ENCODE measurements around the gene LTBP1.

GRCh38 chr2:33337385-33337960 lies 390.7 kb downstream of the LTBP1 start:
- TF ChIP-seq CHD2 (IDR thresholded peaks at IDR 0.05; ENCODE audit: low read length, partially characterized antibody) (no peak), POLR2A (IDR thresholded peaks at IDR 0.05; ENCODE audit: low read length) (no peak), EHMT2 (IDR thresholded peaks at IDR 0.05; ENCODE audit: low read depth) (no peak), RFX5 (IDR thresholded peaks at IDR 0.05) (no peak), CTCF (IDR thresholded peaks at IDR 0.05) (no peak), SREBF2 (IDR thresholded peaks at IDR 0.05) (no peak), HEYL (CRISPR knock-in tag; IDR thresholded peaks at IDR 0.05) (no peak), REST (IDR thresholded peaks at IDR 0.05) (no peak), RAD21 (conservative IDR thresholded peaks at IDR 0.05 in 1 of 2, IDR thresholded peaks at IDR 0.05 in 1 of 2) (no peak), JUN (IDR thresholded peaks at IDR 0.05) (no peak), NR3C1 (IDR thresholded peaks at IDR 0.05) (no peak), EP300 (IDR thresholded peaks at IDR 0.05) (no peak)
- TF ChIP-seq, protein P1, sequence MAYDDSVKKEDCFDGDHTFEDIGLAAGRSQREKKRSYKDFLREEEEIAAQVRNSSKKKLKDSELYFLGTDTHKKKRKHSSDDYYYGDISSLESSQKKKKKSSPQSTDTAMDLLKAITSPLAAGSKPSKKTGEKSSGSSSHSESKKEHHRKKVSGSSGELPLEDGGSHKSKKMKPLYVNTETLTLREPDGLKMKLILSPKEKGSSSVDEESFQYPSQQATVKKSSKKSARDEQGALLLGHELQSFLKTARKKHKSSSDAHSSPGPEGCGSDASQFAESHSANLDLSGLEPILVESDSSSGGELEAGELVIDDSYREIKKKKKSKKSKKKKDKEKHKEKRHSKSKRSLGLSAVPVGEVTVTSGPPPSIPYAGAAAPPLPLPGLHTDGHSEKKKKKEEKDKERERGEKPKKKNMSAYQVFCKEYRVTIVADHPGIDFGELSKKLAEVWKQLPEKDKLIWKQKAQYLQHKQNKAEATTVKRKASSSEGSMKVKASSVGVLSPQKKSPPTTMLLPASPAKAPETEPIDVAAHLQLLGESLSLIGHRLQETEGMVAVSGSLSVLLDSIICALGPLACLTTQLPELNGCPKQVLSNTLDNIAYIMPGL (CRISPR knock-in tag; IDR thresholded peaks at IDR 0.05; ENCODE audit: borderline replicate concordance), result no peak
